K562 (cell line): Measurements from ENCODE around the gene CTRL.

Experiments
- CBX5 ChIP-seq: IDR thresholded peaks from 2 replicates; pipeline ENCODE4 v1.6.1; 2014; ENCODE audit warnings: low read depth, borderline replicate concordance
- KLF13 ChIP-seq: fragments of 450-650 bp; IDR thresholded peaks from 2 replicates; pipeline ENCODE4 v1.6.1; 2016; ENCODE audit warnings: missing genetic modification characterization, low read depth, mild to moderate bottlenecking, missing compliant biosample characterization, moderate library complexity, borderline replicate concordance
- KLF6 ChIP-seq: fragments of 250-450 bp; sonication (Bioruptor Pico); IDR thresholded peaks from 2 replicates; pipeline ENCODE4 v1.4.0; 2020; ENCODE audit warnings: mild to moderate bottlenecking, moderate library complexity, borderline replicate concordance
- MTA1 ChIP-seq: fragments of 450-650 bp; IDR thresholded peaks from 2 replicates; pipeline ENCODE4 v1.6.1; 2017; ENCODE audit warnings: borderline replicate concordance
- MYC ChIP-seq, 2 experiments: fragments of 250-450 bp in 1 of 2; sonication (Bioruptor Pico) in 1 of 2; IDR thresholded peaks; 2 replicates each; pipeline versions ENCODE4 v1.5.1 to v1.6.1; 2012 to 2021; ENCODE audit warnings: low read depth in 2 of 2, borderline replicate concordance in 1 of 2, improper control_type of control experiment in 1 of 2, low read length in 1 of 2, mild to moderate bottlenecking in 1 of 2, moderate library complexity in 1 of 2
- RFX5 ChIP-seq: IDR thresholded peaks from 2 replicates; pipeline ENCODE4 v1.6.1; 2011; ENCODE audit warnings: low read depth, mild to moderate bottlenecking, improper control_type of control experiment, low read length
- SRF ChIP-seq, 2 experiments: fragments of 250-450, 450-650 bp in 1 of 2; sonication (Bioruptor Pico) in 1 of 2; sonication (generic) in 1 of 2; formaldehyde crosslinking; IDR thresholded peaks; 2 replicates each; pipeline versions ENCODE4 v1.5.0 to v1.5.1; 2020 to 2022; ENCODE audit warnings: mild to moderate bottlenecking in 1 of 2, missing genetic modification reagents in 1 of 2
- TFAM ChIP-seq: fragments of 250-450 bp; sonication (Bioruptor Pico); conservative IDR thresholded peaks from 2 replicates; pipeline ENCODE4 v1.5.0; 2021; ENCODE audit warnings: mild to moderate bottlenecking, moderate library complexity
- YBX1 ChIP-seq: fragments of 450-650 bp; IDR thresholded peaks from 2 replicates; pipeline ENCODE4 v1.7.1; 2016; ENCODE audit warnings: mild to moderate bottlenecking
- ZBTB1 ChIP-seq: sonication (generic); formaldehyde crosslinking; IDR thresholded peaks from 2 replicates; pipeline ENCODE4 v1.8.1; 2023; ENCODE audit warnings: missing genetic modification reagents, low read depth, mild to moderate bottlenecking, borderline replicate concordance
- ZNF57 ChIP-seq: fragments of 450-650 bp; formaldehyde crosslinking; IDR thresholded peaks from 2 replicates; pipeline ENCODE4 v1.4.0; 2020; ENCODE audit warnings: mild to moderate bottlenecking, moderate library complexity
- TF ChIP-seq, protein P1 (sequence below): fragments of 250-450 bp; sonication (Bioruptor Pico); IDR thresholded peaks from 2 replicates; pipeline ENCODE4 v1.8.0; 2021; ENCODE audit warnings: borderline replicate concordance, mild to moderate bottlenecking, moderate library complexity; ENCODE audit not compliant: poor library complexity, severe bottlenecking
- TF ChIP-seq, protein P2 (sequence below), 3 experiments: IDR thresholded peaks in 2 of 3; conservative IDR thresholded peaks in 1 of 3; 2 replicates each; pipeline ENCODE4 v1.5.1; 2011 to 2012; ENCODE audit warnings: low read length in 3 of 3, mild to moderate bottlenecking in 3 of 3, control low read depth in 2 of 3, improper control_type of control experiment in 1 of 3, inconsistent platforms in 1 of 3, low read depth in 1 of 3, mixed read lengths in 1 of 3, moderate library complexity in 1 of 3; ENCODE audit not compliant: insufficient read depth in 2 of 3
- TF ChIP-seq, protein P3 (sequence below): fragments of 450-650 bp; formaldehyde crosslinking; IDR thresholded peaks from 2 replicates; pipeline ENCODE4 v1.4.0; 2020; ENCODE audit warnings: mild to moderate bottlenecking, mixed read lengths

DNA sequence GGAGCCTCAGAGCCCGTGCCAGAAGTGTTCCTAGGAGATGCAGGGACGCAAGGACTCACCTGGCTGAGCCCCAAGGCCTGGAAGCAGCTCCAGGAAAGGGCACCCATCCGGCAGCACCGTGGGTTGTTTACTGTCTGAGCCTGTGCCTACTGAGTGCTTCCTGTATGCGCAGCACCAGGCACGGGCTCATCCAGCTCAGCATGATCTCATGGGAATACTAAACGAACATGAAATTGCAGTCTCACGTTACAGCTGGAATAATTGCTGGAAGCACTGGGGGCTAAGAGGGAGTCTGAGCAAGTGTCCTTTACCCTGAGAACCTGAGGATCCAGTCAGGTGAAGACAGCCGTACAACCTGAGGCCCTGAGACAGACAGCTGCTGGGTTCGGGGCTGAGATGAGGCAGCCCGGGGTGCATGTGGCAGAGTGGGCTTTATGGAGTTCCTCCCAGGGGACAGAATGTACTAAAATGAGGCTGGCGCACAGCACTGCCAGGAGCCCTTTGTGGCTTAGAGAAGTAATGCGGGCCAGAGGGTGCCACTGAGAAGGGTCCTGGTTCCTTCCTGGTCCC lies 5.4 kb downstream of the CTRL start:
- TF ChIP-seq MYC (IDR thresholded peaks at IDR 0.05; ENCODE audit: low read depth, low read length) (no peak), MYC (CRISPR knock-in tag; IDR thresholded peaks at IDR 0.05; ENCODE audit: borderline replicate concordance, low read depth) (no peak), ZNF57 (CRISPR knock-in tag) (no peak), KLF6 (CRISPR knock-in tag) (no peak), MTA1 (no peak), TFAM (no peak), KLF13 (tag) (no peak), RFX5 (no peak), ZBTB1 (CRISPR knock-in tag) (no peak), CBX5 (no peak), SRF (CRISPR knock-in tag; IDR thresholded peaks at IDR 0.05) (no peak), YBX1 (no peak)
- TF ChIP-seq, protein P1, sequence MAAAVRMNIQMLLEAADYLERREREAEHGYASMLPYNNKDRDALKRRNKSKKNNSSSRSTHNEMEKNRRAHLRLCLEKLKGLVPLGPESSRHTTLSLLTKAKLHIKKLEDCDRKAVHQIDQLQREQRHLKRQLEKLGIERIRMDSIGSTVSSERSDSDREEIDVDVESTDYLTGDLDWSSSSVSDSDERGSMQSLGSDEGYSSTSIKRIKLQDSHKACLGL, result no peak
- TF ChIP-seq, protein P2, sequence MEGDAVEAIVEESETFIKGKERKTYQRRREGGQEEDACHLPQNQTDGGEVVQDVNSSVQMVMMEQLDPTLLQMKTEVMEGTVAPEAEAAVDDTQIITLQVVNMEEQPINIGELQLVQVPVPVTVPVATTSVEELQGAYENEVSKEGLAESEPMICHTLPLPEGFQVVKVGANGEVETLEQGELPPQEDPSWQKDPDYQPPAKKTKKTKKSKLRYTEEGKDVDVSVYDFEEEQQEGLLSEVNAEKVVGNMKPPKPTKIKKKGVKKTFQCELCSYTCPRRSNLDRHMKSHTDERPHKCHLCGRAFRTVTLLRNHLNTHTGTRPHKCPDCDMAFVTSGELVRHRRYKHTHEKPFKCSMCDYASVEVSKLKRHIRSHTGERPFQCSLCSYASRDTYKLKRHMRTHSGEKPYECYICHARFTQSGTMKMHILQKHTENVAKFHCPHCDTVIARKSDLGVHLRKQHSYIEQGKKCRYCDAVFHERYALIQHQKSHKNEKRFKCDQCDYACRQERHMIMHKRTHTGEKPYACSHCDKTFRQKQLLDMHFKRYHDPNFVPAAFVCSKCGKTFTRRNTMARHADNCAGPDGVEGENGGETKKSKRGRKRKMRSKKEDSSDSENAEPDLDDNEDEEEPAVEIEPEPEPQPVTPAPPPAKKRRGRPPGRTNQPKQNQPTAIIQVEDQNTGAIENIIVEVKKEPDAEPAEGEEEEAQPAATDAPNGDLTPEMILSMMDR (IDR thresholded peaks at IDR 0.05 in 2 of 3, conservative IDR thresholded peaks at IDR 0.05 in 1 of 3; ENCODE audit: insufficient read depth in 2 of 3, low read depth in 1 of 3, low read length in 3 of 3), result no peak
- TF ChIP-seq, protein P3, sequence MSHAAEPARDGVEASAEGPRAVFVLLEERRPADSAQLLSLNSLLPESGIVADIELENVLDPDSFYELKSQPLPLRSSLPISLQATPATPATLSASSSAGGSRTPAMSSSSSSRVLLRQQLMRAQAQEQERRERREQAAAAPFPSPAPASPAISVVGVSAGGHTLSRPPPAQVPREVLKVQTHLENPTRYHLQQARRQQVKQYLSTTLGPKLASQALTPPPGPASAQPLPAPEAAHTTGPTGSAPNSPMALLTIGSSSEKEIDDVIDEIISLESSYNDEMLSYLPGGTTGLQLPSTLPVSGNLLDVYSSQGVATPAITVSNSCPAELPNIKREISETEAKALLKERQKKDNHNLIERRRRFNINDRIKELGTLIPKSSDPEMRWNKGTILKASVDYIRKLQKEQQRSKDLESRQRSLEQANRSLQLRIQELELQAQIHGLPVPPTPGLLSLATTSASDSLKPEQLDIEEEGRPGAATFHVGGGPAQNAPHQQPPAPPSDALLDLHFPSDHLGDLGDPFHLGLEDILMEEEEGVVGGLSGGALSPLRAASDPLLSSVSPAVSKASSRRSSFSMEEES (CRISPR knock-in tag), result no peak
